ENCODE data around the gene CSNK1E.

The CSNK1E gene

DNA sequence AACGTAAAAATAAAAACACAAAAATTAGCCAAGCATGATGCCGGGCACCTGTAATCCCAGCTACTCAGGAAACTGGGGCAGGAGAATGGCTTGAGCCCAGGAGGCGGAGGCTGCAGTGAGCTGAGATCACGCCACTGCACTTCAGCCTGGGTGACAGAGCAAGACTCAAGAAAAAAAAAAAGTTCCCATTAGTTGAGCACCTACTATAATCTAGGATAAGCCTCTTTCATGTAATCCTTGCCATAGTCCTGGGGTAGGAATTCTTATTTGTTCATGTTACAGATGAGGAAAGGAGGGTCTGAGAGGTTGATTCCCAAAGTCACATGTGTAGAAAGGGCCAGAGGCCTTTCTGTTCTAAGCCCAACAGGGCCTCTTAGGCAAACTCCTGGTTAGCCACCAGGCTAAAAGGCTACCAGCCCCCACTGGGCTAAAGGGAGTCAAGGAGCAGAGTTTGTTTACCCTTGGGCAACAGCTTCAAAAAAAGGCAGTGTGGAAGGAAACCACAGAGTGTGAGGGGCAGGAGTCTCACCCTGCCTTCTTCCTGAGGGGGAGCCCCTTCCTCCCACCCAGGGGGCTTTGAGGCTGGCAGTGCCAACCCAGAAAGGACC lies 21.6 kb upstream of the CSNK1E start:
- no peak for TF ChIP-seq ZFX (IDR thresholded peaks at IDR 0.05; ENCODE audit: borderline replicate concordance)
- TF ChIP-seq, protein P1, sequence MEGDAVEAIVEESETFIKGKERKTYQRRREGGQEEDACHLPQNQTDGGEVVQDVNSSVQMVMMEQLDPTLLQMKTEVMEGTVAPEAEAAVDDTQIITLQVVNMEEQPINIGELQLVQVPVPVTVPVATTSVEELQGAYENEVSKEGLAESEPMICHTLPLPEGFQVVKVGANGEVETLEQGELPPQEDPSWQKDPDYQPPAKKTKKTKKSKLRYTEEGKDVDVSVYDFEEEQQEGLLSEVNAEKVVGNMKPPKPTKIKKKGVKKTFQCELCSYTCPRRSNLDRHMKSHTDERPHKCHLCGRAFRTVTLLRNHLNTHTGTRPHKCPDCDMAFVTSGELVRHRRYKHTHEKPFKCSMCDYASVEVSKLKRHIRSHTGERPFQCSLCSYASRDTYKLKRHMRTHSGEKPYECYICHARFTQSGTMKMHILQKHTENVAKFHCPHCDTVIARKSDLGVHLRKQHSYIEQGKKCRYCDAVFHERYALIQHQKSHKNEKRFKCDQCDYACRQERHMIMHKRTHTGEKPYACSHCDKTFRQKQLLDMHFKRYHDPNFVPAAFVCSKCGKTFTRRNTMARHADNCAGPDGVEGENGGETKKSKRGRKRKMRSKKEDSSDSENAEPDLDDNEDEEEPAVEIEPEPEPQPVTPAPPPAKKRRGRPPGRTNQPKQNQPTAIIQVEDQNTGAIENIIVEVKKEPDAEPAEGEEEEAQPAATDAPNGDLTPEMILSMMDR (IDR thresholded peaks at IDR 0.05) = no peak
- H3K27ac ChIP-seq = no peak overlapping the region

DNA sequence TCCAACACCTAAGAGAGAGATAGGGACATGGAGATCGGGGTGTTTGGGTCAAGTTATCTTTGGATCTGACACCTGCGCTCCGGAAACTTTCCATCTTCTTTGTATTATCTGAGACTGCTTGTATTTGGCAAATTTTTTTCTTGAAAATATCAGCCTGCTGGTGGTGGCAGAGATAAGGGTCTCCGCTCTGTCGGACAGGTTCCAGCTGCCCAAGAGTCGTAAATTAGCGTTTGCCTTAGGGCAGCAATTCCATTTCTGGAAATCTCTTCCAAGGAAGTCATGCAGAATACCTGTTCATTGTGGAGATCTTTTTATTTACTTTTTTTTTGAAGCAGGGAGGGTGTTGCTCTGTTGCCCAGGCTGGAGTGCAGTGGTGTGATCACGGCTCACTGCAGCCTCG lies 19.5 kb upstream of the CSNK1E start:
- no peak overlapping the region for H3K27ac ChIP-seq
- no peak for TF ChIP-seq ZFX (IDR thresholded peaks at IDR 0.05; ENCODE audit: borderline replicate concordance)
- TF ChIP-seq, protein P1 (IDR thresholded peaks at IDR 0.05) = no peak

DNA sequence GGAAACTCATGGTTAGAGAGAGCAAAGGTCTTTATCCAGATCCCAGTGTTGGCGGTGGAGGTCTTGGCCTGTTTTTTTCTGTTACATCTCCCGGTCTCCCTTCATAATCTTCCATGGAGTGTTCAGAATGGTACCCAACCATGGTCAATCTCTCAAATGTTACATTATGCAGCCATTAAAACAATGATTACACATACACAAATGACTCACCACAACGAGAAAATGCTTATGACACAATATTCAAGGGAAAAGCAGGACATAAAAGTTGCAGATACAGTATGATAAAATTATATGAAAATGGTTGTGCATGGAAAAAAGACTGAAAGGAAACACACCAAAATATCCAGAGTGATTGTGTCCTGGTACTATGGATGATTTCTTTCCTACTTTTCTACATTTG lies 17.8 kb upstream of the CSNK1E start:
- TF ChIP-seq, protein P1 (IDR thresholded peaks at IDR 0.05) = no peak
- no peak for TF ChIP-seq ZFX (IDR thresholded peaks at IDR 0.05; ENCODE audit: borderline replicate concordance)
- H3K27ac ChIP-seq = no peak overlapping the region

DNA sequence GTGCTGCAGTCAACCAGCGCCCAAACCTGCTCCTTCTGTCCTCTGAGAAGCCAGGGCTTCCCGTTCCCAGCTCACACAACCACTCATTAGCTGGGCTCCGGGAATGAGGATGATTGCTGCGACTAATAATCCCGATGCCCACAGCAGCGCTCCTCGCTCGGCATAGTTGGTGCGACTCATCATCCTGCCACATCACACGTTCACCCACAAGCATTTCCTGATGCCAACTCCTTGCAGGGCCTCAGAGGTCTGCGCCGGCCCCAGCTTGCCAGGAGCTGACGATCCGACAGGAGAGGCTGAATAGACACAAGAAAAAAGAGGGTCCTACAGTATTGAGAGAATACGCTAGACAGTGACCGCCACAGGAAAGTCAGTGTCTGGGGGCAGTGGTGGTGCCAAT lies 10.6 kb upstream of the CSNK1E start:
- no peak overlapping the region for H3K27ac ChIP-seq

DNA sequence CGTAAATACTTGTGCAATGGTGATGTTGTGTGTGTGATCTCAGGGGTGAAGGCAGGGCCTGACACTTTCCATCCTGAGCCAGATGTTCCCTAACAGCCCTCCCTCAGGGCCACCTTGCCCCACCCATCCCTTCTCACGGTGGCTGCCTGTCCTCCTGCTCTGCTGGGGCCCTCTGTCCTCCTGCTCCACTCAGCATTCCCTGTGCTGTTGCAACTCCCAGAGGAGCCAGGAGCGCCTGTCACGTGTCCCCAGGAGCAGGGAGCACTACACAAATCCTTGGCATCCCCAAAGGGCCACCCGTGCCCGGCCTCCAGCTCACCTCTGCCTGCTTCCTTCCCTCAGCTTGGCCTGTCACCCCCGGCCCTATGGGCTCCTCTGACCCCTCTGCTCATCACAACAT lies 10.2 kb upstream of the CSNK1E start:
- no peak for TF ChIP-seq ZFX (IDR thresholded peaks at IDR 0.05; ENCODE audit: borderline replicate concordance)
- TF ChIP-seq, protein P1 (IDR thresholded peaks at IDR 0.05) = no peak

More for the DNA sequence above, 10.6 kb upstream of the CSNK1E start:
- TF ChIP-seq, protein P1 (IDR thresholded peaks at IDR 0.05) = no peak
- no peak for TF ChIP-seq ZFX (IDR thresholded peaks at IDR 0.05; ENCODE audit: borderline replicate concordance)

DNA sequence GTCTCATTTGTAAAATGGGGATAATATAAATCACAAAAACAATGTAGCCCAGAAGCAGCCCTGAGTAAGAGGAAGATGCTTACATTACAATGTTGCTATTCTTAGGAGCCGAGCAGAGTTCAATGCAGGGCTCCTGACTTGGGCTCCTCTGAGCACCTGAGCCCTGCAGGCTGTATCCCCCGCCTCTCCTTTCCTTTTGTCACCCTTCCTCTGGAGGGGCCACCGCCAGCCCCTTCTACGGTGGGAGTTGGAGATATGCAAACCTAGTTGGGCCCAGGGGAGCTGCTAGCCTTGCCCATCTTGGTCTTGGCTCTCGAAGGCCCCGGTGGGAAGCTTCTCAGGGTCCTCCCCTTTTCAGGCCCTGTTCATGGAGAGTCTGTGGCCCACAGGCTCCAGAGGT lies 8.4 kb upstream of the CSNK1E start:
- no peak overlapping the region for H3K27ac ChIP-seq
- TF ChIP-seq, protein P1 (IDR thresholded peaks at IDR 0.05) = no peak
- TF ChIP-seq ZFX (IDR thresholded peaks at IDR 0.05; ENCODE audit: borderline replicate concordance) = no peak

More for the DNA sequence above, 10.2 kb upstream of the CSNK1E start:
- H3K27ac ChIP-seq = no peak overlapping the region

DNA sequence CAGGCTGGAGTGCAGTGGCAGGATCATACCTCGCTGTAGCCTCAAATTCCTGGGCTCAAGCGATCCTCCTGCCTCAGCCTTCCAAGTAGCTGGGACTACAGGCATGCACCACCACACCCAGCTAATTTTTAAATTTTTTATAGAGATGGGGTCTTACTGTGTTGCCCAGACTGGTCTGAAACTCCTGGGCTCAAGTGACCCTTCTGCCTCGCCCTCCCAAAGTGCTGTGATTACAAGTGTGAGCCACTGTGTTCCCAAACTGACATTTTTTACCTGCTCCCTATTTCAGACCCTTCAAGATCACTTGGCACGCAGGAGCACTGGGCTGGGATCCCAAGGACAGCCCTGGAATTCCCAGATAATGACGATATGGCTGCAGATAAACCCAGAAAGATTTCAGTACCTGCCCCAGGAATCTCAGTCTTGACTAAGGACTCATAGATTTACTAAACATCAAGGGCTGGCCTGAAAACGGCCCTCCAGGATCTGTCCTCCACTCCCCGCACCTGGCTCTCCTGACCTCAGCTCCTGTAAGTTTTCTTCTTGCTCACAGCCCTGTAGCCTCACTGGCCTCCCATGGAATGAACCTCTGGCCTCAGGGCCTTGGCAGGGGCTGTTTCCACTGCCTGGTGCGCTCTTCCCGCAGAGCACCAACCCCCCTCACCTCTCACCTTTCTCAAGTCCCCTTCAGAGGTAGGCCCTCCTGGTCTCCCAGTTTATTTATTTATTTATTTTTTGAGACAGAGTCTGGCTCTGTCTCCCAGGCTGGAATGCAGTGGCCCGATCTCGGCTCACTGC lies 3.6 kb upstream of the CSNK1E start:
- no peak overlapping the region for H3K27ac ChIP-seq
- TF ChIP-seq, protein P1 (IDR thresholded peaks at IDR 0.05) = no peak
- TF ChIP-seq ZFX (IDR thresholded peaks at IDR 0.05; ENCODE audit: borderline replicate concordance) = no peak
